Neuronal stem cell (in vitro differentiated cells): ENCODE measurements around the gene USP24.

ENCODE experiments used
- DNase-seq: peaks from one replicate; pipeline ENCODE4 v3.0.0-alpha.2; 2013; ENCODE audit warnings: low spot score
- H2AFZ ChIP-seq: one replicate; pipeline ENCODE4 v1.6.1; 2013; ENCODE audit warnings: mild to moderate bottlenecking, low read length, inconsistent platforms
- H2AK5ac ChIP-seq: 2 replicates; pipeline ENCODE4 v1.6.1; 2013; ENCODE audit warnings: low read depth, mild to moderate bottlenecking, inconsistent platforms, low read length, moderate library complexity, mixed read lengths
- H2BK120ac ChIP-seq: 2 replicates; pipeline ENCODE4 v1.6.1; 2013; ENCODE audit warnings: low read depth, mild to moderate bottlenecking, inconsistent platforms, low read length, moderate library complexity, mixed read lengths
- H2BK12ac ChIP-seq: one replicate; pipeline ENCODE4 v1.6.1; 2013; ENCODE audit warnings: low read length, inconsistent platforms
- H2BK15ac ChIP-seq: 2 replicates; pipeline ENCODE4 v1.6.1; 2013; ENCODE audit warnings: mild to moderate bottlenecking, low read length, inconsistent platforms, mixed read lengths
- H2BK5ac ChIP-seq: one replicate; pipeline ENCODE4 v1.6.1; 2013; ENCODE audit warnings: inconsistent platforms, mild to moderate bottlenecking, low read length, moderate library complexity
- H3K14ac ChIP-seq: one replicate; pipeline ENCODE4 v1.6.1; 2013; ENCODE audit warnings: low read length, inconsistent platforms
- H3K18ac ChIP-seq: 2 replicates; pipeline ENCODE4 v1.6.1; 2013; ENCODE audit warnings: low read length, inconsistent platforms
- H3K23ac ChIP-seq: 2 replicates; pipeline ENCODE4 v1.6.1; 2013; ENCODE audit warnings: low read depth, mild to moderate bottlenecking, mixed read lengths, low read length, inconsistent platforms; ENCODE audit not compliant: poor library complexity
- H3K27ac ChIP-seq: replicated peaks from 3 replicates; pipeline ENCODE4 v1.5.1; 2013; ENCODE audit warnings: low read length, inconsistent platforms
- H3K27me3 ChIP-seq, 3 experiments: 2 replicates each; pipeline ENCODE4 v1.6.1; 2013; ENCODE audit warnings: low read length in 3 of 3, mild to moderate bottlenecking in 2 of 3, inconsistent platforms in 1 of 3, low read depth in 1 of 3, mixed read lengths in 1 of 3, moderate library complexity in 1 of 3; ENCODE audit not compliant: control insufficient read depth in 3 of 3, insufficient read depth in 3 of 3
- H3K36me3 ChIP-seq, 2 donors: replicated peaks in 1 of 2; 2 replicates each; pipeline ENCODE4 v1.6.1; 2013; ENCODE audit warnings: low read length in 2 of 2; ENCODE audit not compliant: control insufficient read depth in 2 of 2, insufficient read depth in 2 of 2
- H3K4ac ChIP-seq: 2 replicates; pipeline ENCODE4 v1.6.1; 2013; ENCODE audit warnings: inconsistent platforms, mild to moderate bottlenecking, low read length, moderate library complexity
- H3K4me1 ChIP-seq, 2 donors: 1 replicate in 1 of 2; 2 replicates in 1 of 2; pipeline ENCODE4 v1.6.1; 2013; ENCODE audit warnings: low read length in 2 of 2, low read depth in 1 of 2; ENCODE audit not compliant: control insufficient read depth in 2 of 2, insufficient read depth in 1 of 2
- H3K4me2 ChIP-seq: one replicate; pipeline ENCODE4 v1.6.1; 2013; ENCODE audit warnings: mild to moderate bottlenecking, low read length, inconsistent platforms; ENCODE audit not compliant: insufficient read depth, poor library complexity, severe bottlenecking
- H3K4me3 ChIP-seq, 2 donors: 2 replicates each; pipeline ENCODE4 v1.5.1; 2013; ENCODE audit warnings: low read length in 2 of 2, mild to moderate bottlenecking in 2 of 2, inconsistent platforms in 1 of 2, moderate library complexity in 1 of 2
- H3K79me1 ChIP-seq: one replicate; pipeline ENCODE4 v1.6.1; 2013; ENCODE audit warnings: low read depth, mild to moderate bottlenecking, inconsistent platforms, low read length, moderate library complexity
- H3K9ac ChIP-seq: one replicate; pipeline ENCODE4 v1.6.1; 2013; ENCODE audit warnings: mild to moderate bottlenecking, low read depth, low read length, inconsistent platforms; ENCODE audit not compliant: poor library complexity
- H3K9me3 ChIP-seq, 2 donors: replicated peaks in 1 of 2; 2 replicates each; pipeline versions ENCODE3 to v1.6.1; 2013; ENCODE audit warnings: low read length in 2 of 2, mild to moderate bottlenecking in 2 of 2, inconsistent platforms in 1 of 2, low read depth in 1 of 2, mixed read lengths in 1 of 2, moderate library complexity in 1 of 2; ENCODE audit not compliant: control insufficient read depth in 2 of 2, insufficient read depth in 1 of 2
- H4K8ac ChIP-seq: one replicate; pipeline ENCODE4 v1.6.1; 2013; ENCODE audit warnings: low read depth, mild to moderate bottlenecking, inconsistent platforms, low read length, moderate library complexity
- H4K91ac ChIP-seq: one replicate; pipeline ENCODE4 v1.6.1; 2013; ENCODE audit warnings: low read length, low read depth, mild to moderate bottlenecking, inconsistent platforms; ENCODE audit not compliant: poor library complexity
- WGBS, 2 donors: extraction: QIAGEN DNeasy Blood & Tissue Kit; methylation state at CpG; one replicate each; pipeline ENCODE4 v1.1.7; 2013; ENCODE audit warnings: missing lambda C conversion rate in 2 of 2, mixed read lengths in 1 of 2; ENCODE audit not compliant: insufficient read length in 2 of 2, insufficient replicate concordance in 1 of 2; ENCODE audit errors: extremely low coverage in 2 of 2; 5-methylcytosine and 5-hydroxymethylcytosine counted together

Gene USP24

GRCh38 chr1:55210990-55211801 lies 4.0 kb downstream of the USP24 start:
- Histone ChIP-seq H2BK5ac (no peak overlapping the region), H3K4ac (no peak overlapping the region), H2BK120ac (no peak overlapping the region), H3K9ac (no peak overlapping the region), H3K4me3 (no peak overlapping the region), H3K9me3 (no peaks in the 10 kb centered on the region), H3K36me3 (peaks cover 0 to 20% of the 10 kb centered on the region in 2 donors), H4K91ac (no peak overlapping the region), H3K79me1 (peaks cover 4% of the 10 kb centered on the region), H2AK5ac (no peak overlapping the region), H3K4me2 (no peak overlapping the region), H3K27me3 (no peaks in the 10 kb centered on the region), H2BK15ac (no peak overlapping the region), H3K4me1 (peaks cover 4 to 17% of the 10 kb centered on the region in 2 donors), H4K8ac (no peak overlapping the region), H3K14ac (no peak overlapping the region), H3K27ac (no peak overlapping the region), H3K18ac (no peak overlapping the region), H2AFZ (no peak overlapping the region), H3K23ac (no peak overlapping the region), H2BK12ac (no peak overlapping the region)
- no CpG with 5 or more reads among the region's 4 CpGs for WGBS, 2 donors
- no peak for DNase-seq

GRCh38 chr1:55209247-55209646 lies 5.9 kb downstream of the USP24 start:
- Histone ChIP-seq H3K14ac (no peak overlapping the region), H4K8ac (no peak overlapping the region), H2BK15ac (no peak overlapping the region), H3K18ac (no peak overlapping the region), H3K36me3 (peaks cover 0 to 24% of the 10 kb centered on the region in 2 donors), H3K4me3 (no peak overlapping the region), H2BK5ac (no peak overlapping the region), H3K9me3 (no peaks in the 10 kb centered on the region), H3K79me1 (no peaks in the 10 kb centered on the region), H3K4ac (no peak overlapping the region), H3K27me3 (no peaks in the 10 kb centered on the region), H2BK12ac (no peak overlapping the region), H3K23ac (no peak overlapping the region), H3K9ac (no peak overlapping the region), H2BK120ac (no peak overlapping the region), H2AFZ (no peak overlapping the region), H3K4me1 (peaks cover 2 to 23% of the 10 kb centered on the region in 2 donors), H3K4me2 (no peak overlapping the region), H3K27ac (no peak overlapping the region), H4K91ac (no peak overlapping the region), H2AK5ac (no peak overlapping the region)
- DNase-seq = no peak
- WGBS, 2 donors = no CpG with 5 or more reads among the region's 2 CpGs

GRCh38 chr1:55206210-55206609 lies 9.0 kb downstream of the USP24 start:
- Histone ChIP-seq H2BK5ac (no peak overlapping the region), H2AFZ (no peak overlapping the region), H3K79me1 (no peaks in the 10 kb centered on the region), H3K27ac (no peak overlapping the region), H3K27me3 (no peaks in the 10 kb centered on the region), H3K4me2 (no peak overlapping the region), H3K23ac (no peak overlapping the region), H3K18ac (no peak overlapping the region), H2BK15ac (no peak overlapping the region), H3K4ac (no peak overlapping the region), H4K91ac (no peak overlapping the region), H3K36me3 (peaks cover 0 to 18% of the 10 kb centered on the region in 2 donors), H2BK120ac (no peak overlapping the region), H3K9ac (no peak overlapping the region), H3K4me1 (peaks cover 4 to 6% of the 10 kb centered on the region in 2 donors), H3K9me3 (no peaks in the 10 kb centered on the region), H3K4me3 (no peak overlapping the region), H4K8ac (no peak overlapping the region), H2BK12ac (no peak overlapping the region), H2AK5ac (no peak overlapping the region), H3K14ac (no peak overlapping the region)
- DNase-seq = no peak
- no CpG with 5 or more reads among the region's 2 CpGs for WGBS, 2 donors

GRCh38 chr1:55204997-55205396 lies 10.2 kb downstream of the USP24 start:
- Histone ChIP-seq H3K18ac (no peak overlapping the region), H4K8ac (no peak overlapping the region), H2AFZ (no peak overlapping the region), H2BK120ac (no peak overlapping the region), H3K36me3 (peaks cover 0 to 18% of the 10 kb centered on the region in 2 donors), H3K4me3 (no peak overlapping the region), H3K27me3 (no peaks in the 10 kb centered on the region), H3K4ac (no peak overlapping the region), H3K27ac (no peak overlapping the region), H2BK15ac (no peak overlapping the region), H2AK5ac (no peak overlapping the region), H3K14ac (no peak overlapping the region), H3K79me1 (peaks cover 2% of the 10 kb centered on the region), H3K23ac (no peak overlapping the region), H3K9me3 (peaks cover 0 to 4% of the 10 kb centered on the region in 2 donors), H3K9ac (no peak overlapping the region), H4K91ac (no peak overlapping the region), H3K4me1 (peaks cover 2 to 6% of the 10 kb centered on the region in 2 donors), H2BK12ac (no peak overlapping the region), H2BK5ac (no peak overlapping the region), H3K4me2 (no peak overlapping the region)
- no peak for DNase-seq
- WGBS, 2 donors = no CpG with 5 or more reads among the region's 1 CpG
